T-cell (primary cell): ENCODE measurements around the gene STAB1. TPM values are rescaled to one million over a fixed set of nuclear protein-coding genes. Genes with fewer than 3 reads are reported as not detected.

Experiments used
- ATAC-seq, 4 experiments: fragments of 200-7000 bp in 3 of 4; fragments of 150-1000 bp in 1 of 4; cut with Tn5 transposase; replicated peaks in 1 of 4; 1 replicate in 3 of 4; 2 replicates in 1 of 4; pipeline ENCODE4 v1.10.0; 2021; ENCODE audit warnings: moderate library complexity in 3 of 4, mild to moderate bottlenecking in 2 of 4, moderate number of reproducible peaks in 1 of 4
- CTCF ChIA-PET, 2 donors: fragments of 300-600 bp; sonication (Branson Sonifier 250); formaldehyde crosslinking; loops; one replicate each; lab custom pipeline; 2022; ENCODE audit warnings: antibody characterized with exemption in 2 of 2; lab: Charles Lee
- POLR2A ChIA-PET, 2 donors: fragments of 300-600 bp; sonication (Branson Sonifier 250); formaldehyde crosslinking; loops; one replicate each; lab custom pipeline; 2022; ENCODE audit warnings: antibody characterized with exemption in 2 of 2; lab: Charles Lee
- DNase-seq, 35 experiments: peaks; one replicate each; pipeline versions ENCODE4 v3.0.0 to v3.0.0-alpha.2; 2013 to 2023
- H3K27ac ChIP-seq: one replicate; pipeline ENCODE4 v1.5.1; 2013; ENCODE audit warnings: low read length
- H3K27me3 ChIP-seq, 2 experiments: replicated peaks in 1 of 2; 1 replicate in 1 of 2; 2 replicates in 1 of 2; pipeline versions ENCODE4 v1.6.1 to v1.7.0; 2013; ENCODE audit warnings: low read length in 1 of 2, mixed read lengths in 1 of 2; ENCODE audit not compliant: control insufficient read depth in 2 of 2, insufficient read depth in 2 of 2; ENCODE audit errors: extremely low read depth in 1 of 2
- H3K36me3 ChIP-seq, 2 donors: 1 replicate in 1 of 2; 2 replicates in 1 of 2; pipeline versions ENCODE4 v1.6.1 to v1.7.0; 2013; ENCODE audit warnings: low read length in 1 of 2; ENCODE audit not compliant: control insufficient read depth in 2 of 2, insufficient read depth in 1 of 2; ENCODE audit errors: extremely low read depth in 1 of 2
- H3K4me1 ChIP-seq, 2 experiments: 1 replicate in 1 of 2; 2 replicates in 1 of 2; pipeline versions ENCODE4 v1.6.1 to v1.7.0; 2013; ENCODE audit warnings: low read length in 2 of 2, mixed read lengths in 1 of 2; ENCODE audit not compliant: insufficient read depth in 2 of 2, control insufficient read depth in 1 of 2; ENCODE audit errors: extremely low read depth in 1 of 2
- H3K4me3 ChIP-seq, 2 donors: 1 replicate in 1 of 2; 2 replicates in 1 of 2; pipeline versions ENCODE4 v1.5.1 to v1.7.0; 2013; ENCODE audit warnings: mild to moderate bottlenecking in 2 of 2, low read length in 1 of 2, moderate library complexity in 1 of 2; ENCODE audit not compliant: control insufficient read depth in 1 of 2; ENCODE audit errors: extremely low read depth in 1 of 2
- H3K9me3 ChIP-seq: 2 replicates; pipeline ENCODE4 v1.7.0; 2013
- H3K27ac Mint-ChIP-seq, 2 donors: one replicate each; pipeline ENCODE4 v1.8.0; 2020 to 2021; ENCODE audit warnings: mild to moderate bottlenecking in 2 of 2, mixed read lengths in 2 of 2
- H3K27me3 Mint-ChIP-seq, 2 donors: one replicate each; pipeline ENCODE4 v1.8.0; 2021 to 2022; ENCODE audit warnings: mixed read lengths in 2 of 2
- H3K36me3 Mint-ChIP-seq: one replicate; pipeline ENCODE4 v1.8.0; 2021; ENCODE audit warnings: mixed read lengths
- H3K4me1 Mint-ChIP-seq, 3 donors: one replicate each; pipeline ENCODE4 v1.8.0; 2020 to 2022; ENCODE audit warnings: mixed read lengths in 3 of 3, mild to moderate bottlenecking in 1 of 3
- H3K4me3 Mint-ChIP-seq, 3 donors: one replicate each; pipeline ENCODE4 v1.8.0; 2020 to 2022; ENCODE audit warnings: mild to moderate bottlenecking in 3 of 3, mixed read lengths in 3 of 3, moderate library complexity in 3 of 3
- H3K9me3 Mint-ChIP-seq, 3 donors: one replicate each; pipeline ENCODE4 v1.8.0; 2020 to 2022; ENCODE audit warnings: mixed read lengths in 3 of 3
- WGBS: methylation state at CpG from one replicate; pipeline ENCODE4 v1.1.5; 2013; ENCODE audit warnings: missing lambda C conversion rate; ENCODE audit not compliant: insufficient coverage; 5-methylcytosine and 5-hydroxymethylcytosine counted together
- total RNA-seq, 35 experiments: library from RNA in 6 of 35; stranded (reverse) in 6 of 35; fragments of 120-200 nt in 1 of 35; gene quantifications; one replicate each; pipeline versions ENCODE4 v1.2.1 to v1.2.4 and lab custom pipeline; 2013 to 2026

STAB1 gene
- total RNA-seq, 5 donors from 2014 or later (not counting 1 experiment from before 2014, with no cell fraction given): 0.38 to 2.2 (median 1.7) TPM

DNA sequence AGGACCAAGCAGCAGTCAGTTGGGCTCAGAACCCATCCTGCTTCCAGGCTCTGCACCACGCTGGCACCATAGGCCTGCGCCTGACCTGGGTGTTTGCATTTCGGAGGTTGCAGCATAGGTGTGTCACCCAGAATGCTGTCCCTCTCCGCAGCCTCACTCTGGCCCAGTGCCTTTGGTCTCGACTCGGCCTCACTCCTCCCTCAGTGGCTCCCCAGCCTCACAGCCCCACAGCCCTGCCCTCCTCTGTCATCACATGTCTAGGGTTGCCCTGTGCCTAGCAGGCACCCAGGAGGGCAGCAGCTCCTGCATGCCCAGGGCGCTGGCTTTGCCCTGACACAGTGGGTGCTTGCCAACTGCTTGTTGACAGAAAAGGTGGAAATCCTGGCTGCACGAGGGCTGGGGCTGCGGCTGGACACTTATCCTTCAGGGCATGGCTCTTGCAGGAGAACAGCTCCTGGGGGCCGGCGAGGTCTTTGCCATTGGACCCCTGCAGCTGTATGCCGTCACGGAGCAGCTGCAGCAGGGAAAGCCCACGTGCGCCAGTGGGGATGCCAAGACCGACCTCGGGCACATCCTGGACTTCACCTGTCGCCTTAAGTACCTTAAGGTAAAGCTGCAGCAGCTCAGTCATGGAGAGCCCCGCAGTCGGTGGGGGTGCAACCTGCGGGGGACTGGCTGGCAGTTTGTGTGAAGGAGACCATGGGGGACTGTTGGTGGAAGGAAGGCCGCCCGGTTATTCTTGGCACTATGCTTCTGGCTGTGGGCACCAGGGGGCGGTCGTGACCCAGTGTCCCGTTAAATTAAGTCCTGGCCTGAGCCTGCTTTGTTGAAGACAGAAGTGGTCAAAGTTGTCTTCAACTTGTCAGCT is 23.5 kb upstream of the STAB1 start:
- H3K4me3 ChIP-seq: no peak overlapping the region
- Mint-ChIP-seq H3K36me3 (peaks cover 30% of the 10 kb centered on the region), H3K27me3 (no peaks in the 10 kb centered on the region), H3K4me3 (no peak overlapping the region), H3K4me1 (peaks cover 3 to 7% (median 3%) of the 10 kb centered on the region in 3 donors), H3K27ac (no peak overlapping the region), H3K9me3 (no peaks in the 10 kb centered on the region)
- 84% methylated on average over 22 of the region's 26 CpGs for WGBS
- no peak overlapping the region for H3K27ac ChIP-seq
- H3K4me1 ChIP-seq: no peaks in the 10 kb centered on the region
- H3K9me3 ChIP-seq: no peaks in the 10 kb centered on the region
- H3K36me3 ChIP-seq: peaks cover 40 to 64% of the 10 kb centered on the region in 2 donors
- no peak for ATAC-seq
- ChIA-PET POLR2A (no interaction called here), CTCF (no interaction called here)
- DNase-seq: peak in 8 of 35 experiments; percentile 10 to 33 (median 25)
- no peaks in the 10 kb centered on the region for H3K27me3 ChIP-seq

GRCh38 chr3:52472239-52473000 is 22.7 kb upstream of the STAB1 start:
- 80% methylated on average over 13 of the region's 14 CpGs for WGBS
- DNase-seq: no peak
- no peak overlapping the region for H3K27ac ChIP-seq
- H3K4me1 ChIP-seq: no peaks in the 10 kb centered on the region
- H3K27ac Mint-ChIP-seq: no peak overlapping the region
- H3K4me3 Mint-ChIP-seq: no peak overlapping the region
- H3K27me3 Mint-ChIP-seq: no peaks in the 10 kb centered on the region
- CTCF ChIA-PET: no interaction called here
- no peak for ATAC-seq
- peaks cover 40 to 67% of the 10 kb centered on the region in 2 donors for H3K36me3 ChIP-seq
- H3K9me3 ChIP-seq: no peaks in the 10 kb centered on the region
- H3K4me1 Mint-ChIP-seq: peaks cover 3 to 7% (median 3%) of the 10 kb centered on the region in 3 donors
- H3K36me3 Mint-ChIP-seq: peaks cover 30% of the 10 kb centered on the region
- no peaks in the 10 kb centered on the region for H3K27me3 ChIP-seq
- POLR2A ChIA-PET: no interaction called here
- H3K4me3 ChIP-seq: no peak overlapping the region
- no peaks in the 10 kb centered on the region for H3K9me3 Mint-ChIP-seq

DNA sequence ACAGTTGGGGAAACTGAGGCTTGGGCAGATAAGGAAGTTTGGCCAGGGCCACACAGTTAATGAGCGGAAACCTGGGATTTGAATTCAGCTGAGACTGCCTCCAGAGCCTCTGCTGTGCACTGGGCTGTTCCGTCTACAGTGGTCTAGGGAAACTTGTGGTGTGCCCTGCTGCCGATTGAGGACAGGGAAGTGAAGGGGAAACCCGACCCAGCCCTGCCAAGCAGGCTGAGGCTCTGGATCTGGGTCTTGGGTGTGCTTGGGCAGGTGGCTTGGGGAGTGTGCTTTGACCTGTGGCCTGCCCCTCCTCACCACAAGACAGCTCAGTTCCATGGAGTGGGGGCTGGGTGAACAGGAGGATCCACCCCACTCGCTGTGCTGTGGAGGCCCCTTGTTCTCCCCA is 22.1 kb upstream of the STAB1 start:
- H3K27ac Mint-ChIP-seq: no peak overlapping the region
- H3K4me3 ChIP-seq: no peak overlapping the region
- H3K4me1 Mint-ChIP-seq: peaks cover 3 to 7% (median 3%) of the 10 kb centered on the region in 3 donors
- ChIA-PET POLR2A (no interaction called here), CTCF (no interaction called here)
- no peaks in the 10 kb centered on the region for H3K27me3 Mint-ChIP-seq
- ATAC-seq: no peak
- DNase-seq: no peak
- peaks cover 33% of the 10 kb centered on the region for H3K36me3 Mint-ChIP-seq
- H3K4me1 ChIP-seq: no peaks in the 10 kb centered on the region
- no peaks in the 10 kb centered on the region for H3K9me3 Mint-ChIP-seq
- no peaks in the 10 kb centered on the region for H3K27me3 ChIP-seq
- H3K4me3 Mint-ChIP-seq: no peak overlapping the region
- WGBS: 100% methylated on average over 1 of the region's 5 CpGs
- no peak overlapping the region for H3K27ac ChIP-seq
- H3K36me3 ChIP-seq: peaks cover 43 to 70% of the 10 kb centered on the region in 2 donors
- no peaks in the 10 kb centered on the region for H3K9me3 ChIP-seq

- H3K4me1 ChIP-seq: no peaks in the 10 kb centered on the region
- no peaks in the 10 kb centered on the region for H3K9me3 Mint-ChIP-seq
- ChIA-PET POLR2A (no interaction called here), CTCF (no interaction called here)
- H3K27ac ChIP-seq: no peak overlapping the region
- H3K4me3 Mint-ChIP-seq: no peak overlapping the region
- H3K4me3 ChIP-seq: no peak overlapping the region
- no peak overlapping the region for H3K27ac Mint-ChIP-seq
- no peak for ATAC-seq
- DNase-seq: no peak
- no peaks in the 10 kb centered on the region for H3K27me3 Mint-ChIP-seq
- H3K27me3 ChIP-seq: no peaks in the 10 kb centered on the region
- peaks cover 51 to 92% of the 10 kb centered on the region in 2 donors for H3K36me3 ChIP-seq
- H3K36me3 Mint-ChIP-seq: peaks cover 47% of the 10 kb centered on the region
- 98% methylated on average over 15 of the region's 16 CpGs for WGBS
- H3K9me3 ChIP-seq: no peaks in the 10 kb centered on the region
- no peaks in the 10 kb centered on the region for H3K4me1 Mint-ChIP-seq
Measured at GRCh38 chr3:52477076-52477795, 17.9 kb upstream of the STAB1 start.

GRCh38 chr3:52477796-52478095 is 17.4 kb upstream of the STAB1 start:
- WGBS: 98% methylated on average over 5 of the region's 6 CpGs
- ATAC-seq (no peak), DNase-seq (no peak)
- Histone ChIP-seq H3K27me3 (no peaks in the 10 kb centered on the region), H3K4me1 (no peaks in the 10 kb centered on the region), H3K36me3 (peaks cover 49 to 92% of the 10 kb centered on the region in 2 donors), H3K9me3 (no peaks in the 10 kb centered on the region), H3K27ac (no peak overlapping the region), H3K4me3 (no peak overlapping the region)
- no peaks in the 10 kb centered on the region for H3K4me1 Mint-ChIP-seq
- peaks cover 46% of the 10 kb centered on the region for H3K36me3 Mint-ChIP-seq
- H3K4me3 Mint-ChIP-seq: no peak overlapping the region
- CTCF ChIA-PET: no interaction called here
- POLR2A ChIA-PET: no interaction called here
- H3K27me3 Mint-ChIP-seq: no peaks in the 10 kb centered on the region
- no peaks in the 10 kb centered on the region for H3K9me3 Mint-ChIP-seq
- H3K27ac Mint-ChIP-seq: no peak overlapping the region

- Mint-ChIP-seq H3K36me3 (peaks cover 42% of the 10 kb centered on the region), H3K9me3 (no peaks in the 10 kb centered on the region), H3K4me1 (no peaks in the 10 kb centered on the region), H3K4me3 (no peak overlapping the region), H3K27me3 (no peaks in the 10 kb centered on the region), H3K27ac (no peak overlapping the region)
- Histone ChIP-seq H3K9me3 (no peaks in the 10 kb centered on the region), H3K36me3 (peaks cover 41 to 85% of the 10 kb centered on the region in 2 donors), H3K27ac (no peak overlapping the region), H3K4me1 (no peaks in the 10 kb centered on the region), H3K4me3 (no peak overlapping the region), H3K27me3 (no peaks in the 10 kb centered on the region)
- 97% methylated on average over 7 of the region's 7 CpGs for WGBS
- POLR2A ChIA-PET: no interaction called here
- ATAC-seq (no peak), DNase-seq (no peak)
- CTCF ChIA-PET: no interaction called here
Measured at GRCh38 chr3:52479037-52479876, 15.9 kb upstream of the STAB1 start.
